ENCODE measurements around the gene GJB2. TPM values are rescaled to one million over a fixed set of nuclear protein-coding genes. Genes with fewer than 3 reads are reported as not detected.

The GJB2 gene
- total RNA-seq, 1 experiment from 2014 or later: 4.6 TPM

DNA sequence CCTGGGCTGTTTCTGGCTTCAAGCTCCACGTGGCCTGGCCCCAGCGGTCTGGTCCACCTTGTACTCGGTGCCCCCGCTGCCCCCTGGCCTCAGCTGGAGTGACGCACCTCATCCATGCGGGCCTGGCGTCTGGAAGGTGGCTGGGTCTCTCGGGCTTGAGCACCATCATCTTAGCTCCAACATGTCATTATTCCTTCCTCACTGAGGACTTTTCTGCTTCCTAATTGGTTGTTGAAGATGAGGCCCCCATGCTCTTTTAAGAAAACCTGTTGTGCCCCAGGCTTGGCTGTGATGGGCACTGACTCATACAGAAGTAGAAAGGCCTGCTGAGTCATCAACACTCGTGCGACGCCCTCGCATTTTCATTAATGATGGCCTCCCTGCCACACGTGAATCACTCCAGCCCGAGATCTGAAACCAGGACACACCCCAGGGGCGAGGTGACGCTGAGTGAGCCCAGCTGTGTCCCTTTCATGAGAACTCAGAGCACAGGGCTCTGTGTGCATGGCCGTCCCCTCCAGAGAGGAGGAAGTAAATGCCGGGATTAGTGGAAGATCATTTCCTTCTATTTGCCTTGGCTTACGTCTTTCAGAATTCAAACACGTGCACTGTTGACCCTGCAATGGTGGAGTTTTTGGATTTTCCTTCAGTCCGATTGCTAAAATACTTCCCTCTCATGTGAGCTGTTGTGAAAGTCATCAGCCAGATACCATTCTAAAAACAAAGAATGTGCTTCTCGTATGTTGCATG lies 17.9 kb downstream of the GJB2 start:
- CTCF ChIA-PET: no interaction called here
- Mint-ChIP-seq H3K36me3 (ENCODE audit: insufficient read depth, unreplicated experiment) (peaks cover 8% of the 10 kb centered on the region), H3K4me1 (ENCODE audit: low read depth, unreplicated experiment) (peaks cover 19% of the 10 kb centered on the region), H3K27me3 (ENCODE audit: unreplicated experiment) (no peaks in the 10 kb centered on the region), H3K9me3 (ENCODE audit: low read depth, unreplicated experiment) (no peaks in the 10 kb centered on the region), H3K27ac (ENCODE audit: unreplicated experiment) (peak overlapping the region; percentile 70), H3K4me3 (ENCODE audit: low read depth, unreplicated experiment) (peak overlapping the region; percentile 33)
- intact Hi-C loops (cut with micrococcal nuclease; ENCODE audit: unreplicated experiment): no loop called here
- DNase-seq: peak; percentile 86
- BruUV-seq (replicated peaks): no TSS peak
- TF ChIP-seq, protein P1, sequence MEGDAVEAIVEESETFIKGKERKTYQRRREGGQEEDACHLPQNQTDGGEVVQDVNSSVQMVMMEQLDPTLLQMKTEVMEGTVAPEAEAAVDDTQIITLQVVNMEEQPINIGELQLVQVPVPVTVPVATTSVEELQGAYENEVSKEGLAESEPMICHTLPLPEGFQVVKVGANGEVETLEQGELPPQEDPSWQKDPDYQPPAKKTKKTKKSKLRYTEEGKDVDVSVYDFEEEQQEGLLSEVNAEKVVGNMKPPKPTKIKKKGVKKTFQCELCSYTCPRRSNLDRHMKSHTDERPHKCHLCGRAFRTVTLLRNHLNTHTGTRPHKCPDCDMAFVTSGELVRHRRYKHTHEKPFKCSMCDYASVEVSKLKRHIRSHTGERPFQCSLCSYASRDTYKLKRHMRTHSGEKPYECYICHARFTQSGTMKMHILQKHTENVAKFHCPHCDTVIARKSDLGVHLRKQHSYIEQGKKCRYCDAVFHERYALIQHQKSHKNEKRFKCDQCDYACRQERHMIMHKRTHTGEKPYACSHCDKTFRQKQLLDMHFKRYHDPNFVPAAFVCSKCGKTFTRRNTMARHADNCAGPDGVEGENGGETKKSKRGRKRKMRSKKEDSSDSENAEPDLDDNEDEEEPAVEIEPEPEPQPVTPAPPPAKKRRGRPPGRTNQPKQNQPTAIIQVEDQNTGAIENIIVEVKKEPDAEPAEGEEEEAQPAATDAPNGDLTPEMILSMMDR (IDR thresholded peaks at IDR 0.05; ENCODE audit: unreplicated experiment): no peak

DNA sequence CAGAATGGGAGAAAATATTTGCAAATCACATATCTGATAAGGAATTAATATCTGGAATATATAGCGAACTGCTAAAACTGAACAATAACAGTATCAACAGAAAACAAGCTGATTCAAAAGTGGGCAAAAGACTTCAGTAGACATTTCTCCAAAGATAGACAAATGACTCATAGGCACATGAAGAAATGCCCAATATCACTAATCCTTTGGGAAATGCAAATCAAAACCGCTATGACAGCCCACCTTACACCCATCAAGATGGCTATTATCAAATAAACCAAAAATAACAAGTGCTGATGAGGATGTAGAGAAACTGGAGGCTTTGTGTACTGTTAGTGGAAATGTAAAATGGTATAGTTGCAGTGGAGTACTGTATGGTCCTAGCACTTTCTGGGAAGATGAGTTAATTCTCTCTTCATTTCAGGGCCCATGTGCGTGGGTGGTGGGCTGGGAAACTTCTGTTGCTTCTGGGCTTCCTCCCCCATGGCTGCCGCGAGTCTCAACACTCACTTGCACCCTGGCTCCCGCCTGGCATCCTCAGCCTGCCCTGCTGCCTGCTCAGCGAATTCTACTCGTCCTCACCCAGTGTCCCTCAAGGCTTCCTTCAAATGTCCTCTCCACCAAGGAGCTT lies 19.5 kb downstream of the GJB2 start:
- TF ChIP-seq, protein P1 (IDR thresholded peaks at IDR 0.05; ENCODE audit: unreplicated experiment): no peak
- BruUV-seq (replicated peaks): no TSS peak
- Mint-ChIP-seq H3K4me1 (ENCODE audit: low read depth, unreplicated experiment) (peaks cover 19% of the 10 kb centered on the region), H3K9me3 (ENCODE audit: low read depth, unreplicated experiment) (no peaks in the 10 kb centered on the region), H3K36me3 (ENCODE audit: insufficient read depth, unreplicated experiment) (peaks cover 8% of the 10 kb centered on the region), H3K4me3 (ENCODE audit: low read depth, unreplicated experiment) (no peak overlapping the region), H3K27ac (ENCODE audit: unreplicated experiment) (no peak overlapping the region), H3K27me3 (ENCODE audit: unreplicated experiment) (peaks cover 12% of the 10 kb centered on the region)
- DNase-seq: no peak
- intact Hi-C loops (cut with micrococcal nuclease; ENCODE audit: unreplicated experiment): no loop called here
- CTCF ChIA-PET: no interaction called here

DNA sequence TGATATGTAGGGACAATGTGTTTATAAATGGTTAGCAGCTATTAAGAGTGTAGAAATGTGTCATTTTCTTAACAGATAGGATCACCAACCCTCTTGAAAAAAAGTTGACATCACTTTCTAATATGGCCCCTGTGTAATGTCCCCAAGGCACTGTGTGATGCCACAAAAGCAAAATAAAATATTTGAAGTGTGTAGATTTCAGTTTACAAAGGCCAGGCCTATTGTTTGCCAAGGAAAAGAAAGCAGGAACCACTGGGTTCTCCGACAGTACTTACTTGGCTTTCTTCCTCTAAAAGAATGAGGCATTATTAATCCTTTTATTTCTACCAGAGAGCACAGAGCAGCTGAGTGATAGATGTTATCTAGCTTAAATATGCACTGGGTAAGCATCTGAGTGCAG lies 21.4 kb downstream of the GJB2 start:
- TF ChIP-seq, protein P1 (IDR thresholded peaks at IDR 0.05; ENCODE audit: unreplicated experiment): no peak
- CTCF ChIA-PET: no interaction called here
- Mint-ChIP-seq H3K4me3 (ENCODE audit: low read depth, unreplicated experiment) (no peak overlapping the region), H3K27ac (ENCODE audit: unreplicated experiment) (no peak overlapping the region), H3K9me3 (ENCODE audit: low read depth, unreplicated experiment) (no peaks in the 10 kb centered on the region), H3K4me1 (ENCODE audit: low read depth, unreplicated experiment) (peaks cover 19% of the 10 kb centered on the region), H3K27me3 (ENCODE audit: unreplicated experiment) (peaks cover 12% of the 10 kb centered on the region), H3K36me3 (ENCODE audit: insufficient read depth, unreplicated experiment) (peaks cover 8% of the 10 kb centered on the region)
- intact Hi-C loops (cut with micrococcal nuclease; ENCODE audit: unreplicated experiment): no loop called here
- DNase-seq: no peak
- no TSS peak for BruUV-seq (replicated peaks)

DNA sequence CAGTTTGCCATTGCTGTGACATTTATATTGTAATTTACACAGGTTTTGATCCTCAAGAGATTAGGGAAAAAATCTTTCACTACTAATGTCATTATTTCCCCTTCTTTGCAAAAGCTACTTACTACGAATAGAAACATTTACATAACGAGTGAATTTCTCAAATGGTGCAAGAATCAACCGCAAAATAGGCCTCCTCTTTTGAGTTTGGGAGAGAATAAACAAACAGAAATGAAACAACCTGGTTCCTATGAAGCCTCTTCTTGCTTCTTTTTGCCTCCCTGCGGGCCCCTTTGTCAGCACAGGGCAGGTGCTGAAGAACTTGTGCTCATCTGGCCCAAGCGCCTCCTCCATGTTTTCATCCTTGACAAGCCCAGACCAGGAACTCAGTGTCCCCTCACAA lies 21.8 kb downstream of the GJB2 start:
- peaks cover 8% of the 10 kb centered on the region for H3K36me3 Mint-ChIP-seq (ENCODE audit: insufficient read depth, unreplicated experiment)
- intact Hi-C loops (cut with micrococcal nuclease; ENCODE audit: unreplicated experiment): no loop called here
- CTCF ChIA-PET: no interaction called here
- H3K27me3 Mint-ChIP-seq (ENCODE audit: unreplicated experiment): peaks cover 12% of the 10 kb centered on the region
- TF ChIP-seq, protein P1 (IDR thresholded peaks at IDR 0.05; ENCODE audit: unreplicated experiment): no peak
- no peaks in the 10 kb centered on the region for H3K9me3 Mint-ChIP-seq (ENCODE audit: low read depth, unreplicated experiment)
- DNase-seq: no peak
- H3K4me3 Mint-ChIP-seq (ENCODE audit: low read depth, unreplicated experiment): no peak overlapping the region
- peaks cover 15% of the 10 kb centered on the region for H3K4me1 Mint-ChIP-seq (ENCODE audit: low read depth, unreplicated experiment)
- H3K27ac Mint-ChIP-seq (ENCODE audit: unreplicated experiment): no peak overlapping the region
- BruUV-seq (replicated peaks): no TSS peak

All from Calu3 (cell line).